GM12878 (cell line): ENCODE measurements around the gene NPR2. TPM values are rescaled to one million over a fixed set of nuclear protein-coding genes. Genes with fewer than 3 reads are reported as not detected.

Experiments
- ATAC-seq: fragments of 200-7000 bp; cut with Tn5 transposase; 3 replicates; pipeline ENCODE4 v1.9.1; 2020; ENCODE audit warnings: mild to moderate bottlenecking, moderate library complexity
- BruUV-seq: library from RNA; stranded (reverse); fragments of 400-500 nt; replicated peaks from 2 replicates; lab custom pipeline; 2021; lab: Mats Ljungman, UMichigan
- CTCF ChIA-PET: fragments of 300-600 bp; sonication (Branson Sonifier 250); formaldehyde crosslinking; extraction: SDS; loops from one replicate; lab custom pipeline; 2021; ENCODE audit warnings: inconsistent platforms; lab: Yijun Ruan, JAX
- POLR2A ChIA-PET: fragments of 350-600 bp; formaldehyde crosslinking; extraction: SDS; loops from one replicate; lab custom pipeline; 2021; ENCODE audit warnings: inconsistent platforms; lab: Charles Lee
- RAD21 ChIA-PET: fragments of 300-600 bp; sonication (Branson Sonifier 250); formaldehyde crosslinking; loops from one replicate; lab custom pipeline; 2023; ENCODE audit warnings: antibody characterized with exemption; ENCODE audit not compliant: unreplicated experiment; lab: Charles Lee
- SMC1A ChIA-PET: fragments of 300-600 bp; sonication (Branson Sonifier 250); formaldehyde crosslinking; loops from one replicate; lab custom pipeline; 2023; ENCODE audit not compliant: unreplicated experiment, uncharacterized antibody; lab: Charles Lee
- DNase-seq: peaks from one replicate; pipeline ENCODE4 v3.0.0-alpha.2; 2011; ENCODE audit warnings: low read depth, low spot score
- FAIRE-seq: peaks from 3 replicates; lab custom pipeline; 2011; peaks lifted over from hg19 to GRCh38; lab: Jason Lieb, UNC
- H2AFZ ChIP-seq: 2 replicates; pipeline ENCODE4 v1.6.0; 2011; ENCODE audit warnings: low read depth, low read length, control low read depth; ENCODE audit not compliant: control insufficient read depth
- H3K27ac ChIP-seq: 2 replicates; pipeline ENCODE4 v1.5.1; 2011; ENCODE audit warnings: control low read depth; ENCODE audit not compliant: control insufficient read depth, insufficient read depth
- H3K27me3 ChIP-seq, 2 experiments: replicated peaks in 1 of 2; 2 replicates each; pipeline versions ENCODE4 v1.6.0 to v1.6.1; 2011; ENCODE audit warnings: low read length in 1 of 2; ENCODE audit not compliant: control insufficient read depth in 2 of 2, insufficient read depth in 2 of 2
- H3K36me3 ChIP-seq, 2 experiments: 2 replicates each; pipeline ENCODE4 v1.5.1; 2011; ENCODE audit warnings: low read length in 1 of 2; ENCODE audit not compliant: control insufficient read depth in 2 of 2, insufficient read depth in 2 of 2
- H3K4me1 ChIP-seq: 2 replicates; pipeline ENCODE4 v1.6.1; 2011; ENCODE audit warnings: mild to moderate bottlenecking, low read length, moderate library complexity, mixed read lengths; ENCODE audit not compliant: control insufficient read depth, insufficient read depth
- H3K4me2 ChIP-seq: 2 replicates; pipeline ENCODE4 v1.6.0; 2011; ENCODE audit warnings: control low read depth; ENCODE audit not compliant: control insufficient read depth, insufficient read depth
- H3K4me3 ChIP-seq: fragments of 200-600 bp; sonication (generic); 2 replicates; pipeline ENCODE4 v1.5.1; 2016
- H3K79me2 ChIP-seq: 2 replicates; pipeline ENCODE4 v1.6.0; 2011; ENCODE audit warnings: low read length; ENCODE audit not compliant: control insufficient read depth, insufficient read depth
- H3K9ac ChIP-seq: 2 replicates; pipeline ENCODE4 v1.8.0; 2011; ENCODE audit warnings: low read length, control low read depth, mixed read lengths; ENCODE audit not compliant: control insufficient read depth, insufficient read depth
- H3K9me3 ChIP-seq: replicated peaks from 3 replicates; pipeline ENCODE4 v1.5.1; 2011; ENCODE audit warnings: mild to moderate bottlenecking, low read length; ENCODE audit not compliant: control insufficient read depth, insufficient read depth
- H4K20me1 ChIP-seq: 2 replicates; pipeline ENCODE4 v1.6.0; 2011; ENCODE audit not compliant: control insufficient read depth, insufficient read depth
- ATF2 ChIP-seq: IDR thresholded peaks from 2 replicates; pipeline ENCODE4 v1.6.1; 2012; ENCODE audit warnings: low read length, inconsistent platforms
- ATF7 ChIP-seq: fragments of 450-650 bp; IDR thresholded peaks from 2 replicates; pipeline ENCODE4 v1.6.1; 2016; ENCODE audit warnings: low read depth, mild to moderate bottlenecking
- CEBPZ ChIP-seq: fragments of 150-350 bp; IDR thresholded peaks from 2 replicates; pipeline ENCODE4 v1.6.1; 2016; ENCODE audit warnings: low read depth, low read length
- EED ChIP-seq: sonication (generic); IDR thresholded peaks from 2 replicates; pipeline ENCODE4 v1.6.1; 2016; ENCODE audit warnings: antibody characterized with exemption, low read depth
- FOXM1 ChIP-seq: IDR thresholded peaks from 2 replicates; pipeline ENCODE4 v1.6.1; 2012; ENCODE audit warnings: low read depth, mild to moderate bottlenecking, inconsistent platforms, low read length, moderate library complexity
- MYB ChIP-seq: fragments of 150-350 bp; IDR thresholded peaks from 2 replicates; pipeline ENCODE4 v1.6.1; 2014; ENCODE audit warnings: mild to moderate bottlenecking, low read depth, low read length, borderline replicate concordance
- NFYB ChIP-seq: IDR thresholded peaks from 2 replicates; pipeline ENCODE4 v1.6.1; 2011; ENCODE audit warnings: low read depth, mild to moderate bottlenecking, low read length, improper control_type of control experiment, moderate library complexity; ENCODE audit not compliant: insufficient read depth
- PBX3 ChIP-seq: IDR thresholded peaks from 2 replicates; pipeline ENCODE4 v1.6.1; 2011; ENCODE audit warnings: mild to moderate bottlenecking, low read depth, low read length, moderate library complexity; ENCODE audit not compliant: insufficient replicate concordance
- RAD51 ChIP-seq: fragments of 450-650 bp; IDR thresholded peaks from 2 replicates; pipeline ENCODE4 v1.6.1; 2016; ENCODE audit warnings: moderate library complexity, mild to moderate bottlenecking, inconsistent platforms
- SKIL ChIP-seq: fragments of 450-650 bp; IDR thresholded peaks from 2 replicates; pipeline ENCODE4 v1.6.1; 2017; ENCODE audit warnings: mild to moderate bottlenecking, low read depth, inconsistent platforms; ENCODE audit not compliant: poor library complexity, severe bottlenecking
- SP1 ChIP-seq: IDR thresholded peaks from one replicate; pipeline ENCODE4 v1.6.1; 2011; ENCODE audit warnings: low read depth, low read length
- SUZ12 ChIP-seq: fragments of 200-600 bp; sonication (generic); IDR thresholded peaks from one replicate; pipeline ENCODE4 v1.6.1; 2018; ENCODE audit warnings: antibody characterized with exemption, mild to moderate bottlenecking; ENCODE audit not compliant: unreplicated experiment
- WRNIP1 ChIP-seq: IDR thresholded peaks from 2 replicates; pipeline ENCODE4 v1.6.1; 2011; ENCODE audit warnings: low read depth, low read length, improper control_type of control experiment, borderline replicate concordance
- ZSCAN29 ChIP-seq: fragments of 450-650 bp; IDR thresholded peaks from 2 replicates; pipeline ENCODE4 v1.6.1; 2017; ENCODE audit warnings: mild to moderate bottlenecking, moderate library complexity
- WGBS: methylation state at CpG from one replicate; pipeline ENCODE4 v1.1.6; 2016; ENCODE audit warnings: low lambda C conversion rate; ENCODE audit not compliant: insufficient replicate concordance, insufficient coverage; ENCODE audit errors: missing lambda C conversion rate; 5-methylcytosine and 5-hydroxymethylcytosine counted together
- in situ Hi-C: fragments of 300-500 bp; cut with MboI; formaldehyde crosslinking; loops from 9 replicates; pipeline ENCODE4 v1.14.3; 2018; ENCODE audit warnings: mixed read lengths
- intact Hi-C: fragments of 100-400 bp; cut with micrococcal nuclease; formaldehyde crosslinking; loops from one replicate; pipeline ENCODE4 v1.14.2; 2022; ENCODE audit not compliant: unreplicated experiment
- polyA plus RNA-seq, 11 experiments: library from polyadenylated mRNA; depleted of rRNA in 4 of 11; unstranded in 6 of 11; stranded (reverse) in 5 of 11; fragments of >200 nt; fragmentation: Nextera tagmentation in 4 of 11; fragmentation: Illumina TruSeq in 1 of 11; extraction: Ambion mirVana in 4 of 11; extraction: Trizol in 1 of 11; gene quantifications; 1 replicate in 1 of 11; 2 replicates in 10 of 11; pipeline versions ENCODE4 v1.2.1 to v1.2.3, GENCODE V29; 2011 to 2016; ENCODE audit warnings: inconsistent platforms in 2 of 11, missing spikeins in 2 of 11, low read depth in 1 of 11
- total RNA-seq, 4 experiments: library from RNA; depleted of rRNA in 3 of 4; stranded (reverse); fragments of >200 nt in 3 of 4; fragmentation: Illumina TruSeq in 1 of 4; extraction: Trizol in 1 of 4; gene quantifications; 2 replicates each; pipeline versions ENCODE4 v1.2.1 to v1.2.3, GENCODE V29; 2013 to 2021

NPR2 gene
- total and polyA plus RNA-seq, 10 of the 15 experiments (the other 5 are each of a cell fraction or from before 2014, with no cell fraction given), result 2.0 to 20.9 (median 6.8) TPM

GRCh38 chr9:35847792-35848572, 56.6 kb downstream of the NPR2 start:
- intact Hi-C loops (no loop called here), in situ Hi-C loops (no loop called here)
- peaks cover 56% of the 10 kb centered on the region for H3K4me1 ChIP-seq
- SMC1A ChIA-PET, result interaction anchor here (1.0 to 7.9 kb wide), 7 partner anchors 9 to 117 kb away, joined by 3 to 118 read pairs (median 4); partner anchors contain the start of gene SPAG8
- H3K79me2 ChIP-seq, result no peaks in the 10 kb centered on the region
- WGBS, result 24% methylated on average over 4 of the region's 4 CpGs
- no peaks in the 10 kb centered on the region for H4K20me1 ChIP-seq
- no peaks in the 10 kb centered on the region for H3K9me3 ChIP-seq
- peak overlapping the region; percentile 49; the same call in 1 of the 2 replicates for H3K9ac ChIP-seq
- H2AFZ ChIP-seq, result peak overlapping the region; percentile 70
- H3K36me3 ChIP-seq, result no peaks in the 10 kb centered on the region
- CTCF ChIA-PET, result interaction anchor here (0.7 to 2.8 kb wide), 9 partner anchors 8 to 119 kb away, joined by 3 to 34 read pairs (median 6); partner anchors contain the start of gene SPAG8
- POLR2A ChIA-PET, result interaction anchor here (0.6 to 8.0 kb wide), 6 partner anchors 9 to 72 kb away, joined by 3 to 80 read pairs (median 3); partner anchors contain the start of gene SPAG8
- peak; percentile 96 for ATAC-seq
- H3K4me3 ChIP-seq, result peak overlapping the region; percentile 23; the same call in 1 of the 2 replicates
- H3K27me3 ChIP-seq, result no peaks in the 10 kb centered on the region
- peak; percentile 87 for DNase-seq
- peak overlapping the region; percentile 91 for H3K4me2 ChIP-seq
- H3K27ac ChIP-seq, result peak overlapping the region; percentile 74
- RAD21 ChIA-PET, result interaction anchor here (0.8 to 2.7 kb wide), 6 partner anchors 14 to 58 kb away, joined by 4 to 21 read pairs (median 7); partner anchors contain the start of gene SPAG8
- BruUV-seq, result no TSS peak
- peak; percentile 89 for FAIRE-seq
- TF ChIP-seq CEBPZ, result no peak
- peak; percentile 33 for TF ChIP-seq SKIL
- TF ChIP-seq WRNIP1, result no peak
- 0 out of 2 replicates have a peak, but pooled peaks have one; percentile 45 for TF ChIP-seq FOXM1
- TF ChIP-seq PBX3, result peak; percentile 46
- TF ChIP-seq SUZ12, result no peak
- 0 out of 2 replicates have a peak, but pooled peaks have one; percentile 12 for TF ChIP-seq EED
- peak; percentile 95 for TF ChIP-seq NFYB
- TF ChIP-seq ATF7, result peak; percentile 64
- TF ChIP-seq SP1, result peak; percentile 45
- no peak for TF ChIP-seq ZSCAN29
- TF ChIP-seq ATF2, result no peak
- no peak for TF ChIP-seq MYB
- peak; percentile 43; the same call in 1 of the 2 replicates for TF ChIP-seq RAD51
